SU-DHL-6 (cell line): Measurements from ENCODE around the gene FOXC1.

ENCODE experiments used
- EZH2phosphoT487 ChIP-seq: fragments of 200-600 bp; sonication (generic), shearing (Covaris generic); conservative IDR thresholded peaks from 2 replicates; pipeline ENCODE4 v1.6.1; 2018; ENCODE audit warnings: mild to moderate bottlenecking, antibody characterized with exemption, low read length, moderate library complexity, mixed read lengths
- TF ChIP-seq, protein P1 (sequence below): fragments of 200-600 bp; sonication (generic); IDR thresholded peaks from one replicate; pipeline ENCODE4 v1.5.1; 2017; ENCODE audit warnings: antibody characterized with exemption, mild to moderate bottlenecking, low read length, moderate library complexity; ENCODE audit not compliant: insufficient read depth, poor library complexity, severe bottlenecking

DNA sequence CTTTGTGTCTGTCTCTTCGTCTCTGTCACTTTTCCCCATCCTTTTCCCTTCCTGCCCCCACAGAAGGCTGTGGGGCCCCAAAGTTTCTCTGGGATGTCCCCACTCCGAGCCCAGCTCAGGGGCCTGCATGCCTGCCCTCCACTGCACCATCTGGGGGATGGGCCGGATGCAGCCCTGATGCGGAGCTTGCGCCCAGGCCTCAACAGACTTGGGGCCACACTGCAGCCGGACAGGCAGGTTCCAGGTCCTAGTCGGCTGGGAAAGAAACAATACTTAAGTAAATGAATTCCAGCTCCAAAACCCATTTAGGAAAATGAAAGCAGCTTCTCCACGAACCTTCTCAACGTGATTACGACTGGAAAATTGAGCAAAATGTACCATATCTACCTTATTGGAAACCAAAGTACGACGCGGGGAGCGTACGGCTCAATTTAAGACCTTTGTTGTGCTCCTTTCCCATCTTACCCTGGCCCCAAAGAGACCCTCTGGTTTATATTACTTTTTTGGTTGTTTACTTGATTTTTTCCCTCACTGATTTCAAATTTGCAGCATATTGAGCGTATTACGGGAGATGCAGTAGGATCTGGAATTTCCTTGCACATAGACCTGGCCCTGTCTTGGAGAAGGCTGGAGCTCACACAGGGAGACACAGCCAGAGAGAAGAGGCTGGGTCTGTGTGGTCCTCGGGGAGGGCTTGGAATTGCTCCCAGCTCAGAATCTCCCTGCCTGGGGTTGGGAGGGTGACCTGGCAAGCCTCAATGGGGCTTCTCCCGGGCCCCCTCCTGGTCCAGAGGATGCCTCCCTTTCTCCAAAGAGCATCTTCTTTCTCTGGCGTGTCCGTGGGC, 8.0 kb downstream of the FOXC1 start:
- TF ChIP-seq, protein P1, sequence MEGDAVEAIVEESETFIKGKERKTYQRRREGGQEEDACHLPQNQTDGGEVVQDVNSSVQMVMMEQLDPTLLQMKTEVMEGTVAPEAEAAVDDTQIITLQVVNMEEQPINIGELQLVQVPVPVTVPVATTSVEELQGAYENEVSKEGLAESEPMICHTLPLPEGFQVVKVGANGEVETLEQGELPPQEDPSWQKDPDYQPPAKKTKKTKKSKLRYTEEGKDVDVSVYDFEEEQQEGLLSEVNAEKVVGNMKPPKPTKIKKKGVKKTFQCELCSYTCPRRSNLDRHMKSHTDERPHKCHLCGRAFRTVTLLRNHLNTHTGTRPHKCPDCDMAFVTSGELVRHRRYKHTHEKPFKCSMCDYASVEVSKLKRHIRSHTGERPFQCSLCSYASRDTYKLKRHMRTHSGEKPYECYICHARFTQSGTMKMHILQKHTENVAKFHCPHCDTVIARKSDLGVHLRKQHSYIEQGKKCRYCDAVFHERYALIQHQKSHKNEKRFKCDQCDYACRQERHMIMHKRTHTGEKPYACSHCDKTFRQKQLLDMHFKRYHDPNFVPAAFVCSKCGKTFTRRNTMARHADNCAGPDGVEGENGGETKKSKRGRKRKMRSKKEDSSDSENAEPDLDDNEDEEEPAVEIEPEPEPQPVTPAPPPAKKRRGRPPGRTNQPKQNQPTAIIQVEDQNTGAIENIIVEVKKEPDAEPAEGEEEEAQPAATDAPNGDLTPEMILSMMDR: no peak
- no peak for TF ChIP-seq EZH2phosphoT487
